ENCODE results near the gene VSNL1.

Gene VSNL1

DNA sequence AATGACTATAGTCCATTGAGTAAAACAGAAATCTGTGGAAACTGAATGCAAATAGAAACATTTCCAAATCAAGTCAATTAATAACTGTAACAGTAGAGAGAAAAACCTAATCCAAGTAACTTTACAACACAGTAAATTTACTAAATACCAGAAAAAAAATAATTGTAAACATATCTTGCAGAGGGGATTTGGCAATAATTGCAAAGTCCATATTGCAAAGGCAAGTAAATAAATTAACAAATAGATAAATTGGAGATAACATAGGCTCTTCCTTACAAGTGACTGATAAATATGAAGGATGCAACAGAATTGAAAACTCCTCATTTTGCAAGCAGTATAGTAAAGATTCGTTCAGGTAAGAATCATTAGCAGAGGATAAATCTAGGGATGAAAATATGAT lies 148.1 kb downstream of the VSNL1 start:
- H3K18ac ChIP-seq (ENCODE audit: low read length): no peak overlapping the region
- H3K9ac ChIP-seq (ENCODE audit: low read depth, low read length, poor library complexity): no peak overlapping the region
- H3K4me1 ChIP-seq (ENCODE audit: control insufficient read depth in 2 of 2, insufficient read depth in 1 of 2, low read depth in 1 of 2, low read length in 2 of 2): no peaks in the 10 kb centered on the region
- H3K4ac ChIP-seq (ENCODE audit: low read length): no peak overlapping the region
- no peak overlapping the region for H3K27ac ChIP-seq (replicated peaks; ENCODE audit: low read length)
- no peak overlapping the region for H2AFZ ChIP-seq (ENCODE audit: low read length)
- H3K4me2 ChIP-seq (ENCODE audit: insufficient read depth, low read length, poor library complexity, severe bottlenecking): no peak overlapping the region
- no peak overlapping the region for H4K8ac ChIP-seq (ENCODE audit: low read depth, low read length)
- no peak overlapping the region for H3K23ac ChIP-seq (ENCODE audit: low read depth, low read length, poor library complexity)
- H4K91ac ChIP-seq (ENCODE audit: low read depth, low read length, poor library complexity): no peak overlapping the region
- H3K36me3 ChIP-seq (replicated peaks in 1 of 2; ENCODE audit: control insufficient read depth in 2 of 2, insufficient read depth in 2 of 2, low read length in 2 of 2): peaks cover 7 to 81% of the 10 kb centered on the region in 2 donors
- no peak overlapping the region for H3K14ac ChIP-seq (ENCODE audit: low read length)
- H2AK5ac ChIP-seq (ENCODE audit: low read depth, low read length): no peak overlapping the region
- H3K9me3 ChIP-seq (replicated peaks in 1 of 2; ENCODE audit: control insufficient read depth in 2 of 2, insufficient read depth in 1 of 2, low read depth in 1 of 2, low read length in 2 of 2): no peaks in the 10 kb centered on the region
- no peak overlapping the region for H2BK120ac ChIP-seq (ENCODE audit: low read depth, low read length)
- no peaks in the 10 kb centered on the region for H3K79me1 ChIP-seq (ENCODE audit: low read depth, low read length)
- no peaks in the 10 kb centered on the region for H3K27me3 ChIP-seq (ENCODE audit: control insufficient read depth in 3 of 3, insufficient read depth in 3 of 3, low read depth in 1 of 3, low read length in 3 of 3)
- H2BK15ac ChIP-seq (ENCODE audit: low read length): no peak overlapping the region
- H2BK5ac ChIP-seq (ENCODE audit: low read length): no peak overlapping the region
- no peak overlapping the region for H2BK12ac ChIP-seq (ENCODE audit: low read length)
- H3K4me3 ChIP-seq (ENCODE audit: low read length in 2 of 2): no peak overlapping the region
- WGBS, 2 donors (ENCODE audit: extremely low coverage in 2 of 2, insufficient read length in 2 of 2, insufficient replicate concordance in 1 of 2): no CpG with 5 or more reads among the region's 1 CpG
- no peak for DNase-seq (ENCODE audit: low spot score)

DNA sequence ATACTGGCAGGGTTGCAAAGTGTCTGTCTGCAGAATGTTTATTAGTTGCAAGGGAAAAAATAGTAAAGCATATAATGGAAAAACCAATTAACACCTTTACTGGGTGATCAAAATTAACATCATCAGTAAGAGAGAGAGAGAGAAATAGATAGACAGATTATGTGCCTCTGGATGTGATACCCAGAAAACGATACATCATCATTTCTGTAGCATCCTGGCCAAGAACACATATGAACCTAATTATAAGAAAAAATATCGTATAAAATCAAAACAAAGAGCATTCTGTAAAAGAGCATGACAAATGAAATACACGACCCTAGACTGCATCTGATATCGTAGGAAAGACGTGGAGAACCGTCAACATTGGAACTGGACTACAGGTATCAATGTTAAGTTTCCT lies 148.5 kb downstream of the VSNL1 start:
- WGBS, 2 donors (ENCODE audit: extremely low coverage in 2 of 2, insufficient read length in 2 of 2, insufficient replicate concordance in 1 of 2): no CpG with 5 or more reads among the region's 6 CpGs
- Histone ChIP-seq H2BK12ac (ENCODE audit: low read length) (no peak overlapping the region), H3K9ac (ENCODE audit: low read depth, low read length, poor library complexity) (no peak overlapping the region), H4K91ac (ENCODE audit: low read depth, low read length, poor library complexity) (no peak overlapping the region), H3K14ac (ENCODE audit: low read length) (no peak overlapping the region), H3K4ac (ENCODE audit: low read length) (no peak overlapping the region), H3K79me1 (ENCODE audit: low read depth, low read length) (no peaks in the 10 kb centered on the region), H3K27ac (replicated peaks; ENCODE audit: low read length) (no peak overlapping the region), H3K4me3 (ENCODE audit: low read length in 2 of 2) (no peak overlapping the region), H3K4me2 (ENCODE audit: insufficient read depth, low read length, poor library complexity, severe bottlenecking) (no peak overlapping the region), H4K8ac (ENCODE audit: low read depth, low read length) (no peak overlapping the region), H3K18ac (ENCODE audit: low read length) (no peak overlapping the region), H3K4me1 (ENCODE audit: control insufficient read depth in 2 of 2, insufficient read depth in 1 of 2, low read depth in 1 of 2, low read length in 2 of 2) (no peaks in the 10 kb centered on the region), H3K27me3 (ENCODE audit: control insufficient read depth in 3 of 3, insufficient read depth in 3 of 3, low read depth in 1 of 3, low read length in 3 of 3) (no peaks in the 10 kb centered on the region), H3K23ac (ENCODE audit: low read depth, low read length, poor library complexity) (no peak overlapping the region), H2BK15ac (ENCODE audit: low read length) (no peak overlapping the region), H2AFZ (ENCODE audit: low read length) (no peak overlapping the region), H2BK5ac (ENCODE audit: low read length) (no peak overlapping the region), H3K36me3 (replicated peaks in 1 of 2; ENCODE audit: control insufficient read depth in 2 of 2, insufficient read depth in 2 of 2, low read length in 2 of 2) (peaks cover 8 to 81% of the 10 kb centered on the region in 2 donors), H2BK120ac (ENCODE audit: low read depth, low read length) (no peak overlapping the region), H3K9me3 (replicated peaks in 1 of 2; ENCODE audit: control insufficient read depth in 2 of 2, insufficient read depth in 1 of 2, low read depth in 1 of 2, low read length in 2 of 2) (no peaks in the 10 kb centered on the region), H2AK5ac (ENCODE audit: low read depth, low read length) (no peak overlapping the region)
- DNase-seq (ENCODE audit: low spot score): no peak

DNA sequence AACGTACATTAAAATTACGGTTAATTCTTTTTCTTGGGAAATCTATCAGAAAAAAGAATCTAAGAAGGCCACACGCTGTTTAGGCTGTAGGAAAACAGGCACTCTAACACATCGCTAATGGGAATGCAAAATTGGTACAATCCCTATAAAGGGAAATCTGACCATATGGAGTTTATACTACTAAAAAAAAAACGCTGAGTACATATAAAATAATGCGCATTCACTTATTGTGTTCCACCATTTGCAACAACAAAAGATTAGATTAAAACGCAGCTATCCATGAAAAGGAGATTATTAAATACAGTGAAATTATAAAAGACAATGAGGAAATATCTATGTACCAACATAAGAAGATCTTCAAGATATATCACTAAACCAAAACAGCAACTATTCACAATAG lies 150.3 kb downstream of the VSNL1 start:
- Histone ChIP-seq H3K36me3 (replicated peaks in 1 of 2; ENCODE audit: control insufficient read depth in 2 of 2, insufficient read depth in 2 of 2, low read length in 2 of 2) (peaks cover 10 to 84% of the 10 kb centered on the region in 2 donors), H3K4ac (ENCODE audit: low read length) (no peak overlapping the region), H2BK15ac (ENCODE audit: low read length) (no peak overlapping the region), H3K79me1 (ENCODE audit: low read depth, low read length) (no peaks in the 10 kb centered on the region), H3K9me3 (replicated peaks in 1 of 2; ENCODE audit: control insufficient read depth in 2 of 2, insufficient read depth in 1 of 2, low read depth in 1 of 2, low read length in 2 of 2) (no peaks in the 10 kb centered on the region), H3K9ac (ENCODE audit: low read depth, low read length, poor library complexity) (no peak overlapping the region), H3K14ac (ENCODE audit: low read length) (no peak overlapping the region), H4K8ac (ENCODE audit: low read depth, low read length) (no peak overlapping the region), H3K4me1 (ENCODE audit: control insufficient read depth in 2 of 2, insufficient read depth in 1 of 2, low read depth in 1 of 2, low read length in 2 of 2) (no peaks in the 10 kb centered on the region), H4K91ac (ENCODE audit: low read depth, low read length, poor library complexity) (no peak overlapping the region), H3K23ac (ENCODE audit: low read depth, low read length, poor library complexity) (no peak overlapping the region), H3K27me3 (ENCODE audit: control insufficient read depth in 3 of 3, insufficient read depth in 3 of 3, low read depth in 1 of 3, low read length in 3 of 3) (no peaks in the 10 kb centered on the region), H3K27ac (replicated peaks; ENCODE audit: low read length) (no peak overlapping the region), H2BK5ac (ENCODE audit: low read length) (no peak overlapping the region), H2AFZ (ENCODE audit: low read length) (no peak overlapping the region), H3K4me3 (ENCODE audit: low read length in 2 of 2) (no peak overlapping the region), H3K4me2 (ENCODE audit: insufficient read depth, low read length, poor library complexity, severe bottlenecking) (no peak overlapping the region), H2BK120ac (ENCODE audit: low read depth, low read length) (no peak overlapping the region), H2BK12ac (ENCODE audit: low read length) (no peak overlapping the region), H2AK5ac (ENCODE audit: low read depth, low read length) (no peak overlapping the region), H3K18ac (ENCODE audit: low read length) (no peak overlapping the region)
- WGBS, 2 donors (ENCODE audit: extremely low coverage in 2 of 2, insufficient read length in 2 of 2, insufficient replicate concordance in 1 of 2): no CpG with 5 or more reads among the region's 7 CpGs
- DNase-seq (ENCODE audit: low spot score): no peak

Data from neuronal stem cell (in vitro differentiated cells).